Progenitor cell of endocrine pancreas (in vitro differentiated cells): ENCODE results near the gene DGKB. TPM values are rescaled to one million over a fixed set of nuclear protein-coding genes. Genes with fewer than 3 reads are reported as not detected.

Experiments used
- DNase-seq: peaks from one replicate; pipeline ENCODE4 v3.0.0; 2021; ENCODE audit warnings: low spot score; ENCODE audit not compliant: unreplicated experiment
- H3K27ac Mint-ChIP-seq: 2 replicates; pipeline ENCODE4 v1.8.0; 2021; ENCODE audit warnings: mild to moderate bottlenecking, moderate library complexity, mixed read lengths
- H3K27me3 Mint-ChIP-seq: 2 replicates; pipeline ENCODE4 v1.8.0; 2021; ENCODE audit warnings: mixed read lengths
- H3K36me3 Mint-ChIP-seq: 2 replicates; pipeline ENCODE4 v1.8.0; 2022; ENCODE audit warnings: mixed read lengths; ENCODE audit not compliant: insufficient read depth
- H3K4me1 Mint-ChIP-seq: 2 replicates; pipeline ENCODE4 v1.8.0; 2021; ENCODE audit warnings: low read depth, mixed read lengths
- H3K4me3 Mint-ChIP-seq: 2 replicates; pipeline ENCODE4 v1.8.0; 2021; ENCODE audit warnings: low read depth, mild to moderate bottlenecking, moderate library complexity, mixed read lengths
- H3K9me3 Mint-ChIP-seq: 2 replicates; pipeline ENCODE4 v1.8.0; 2021; ENCODE audit warnings: low read depth, mixed read lengths
- CTCF ChIP-seq: fragments of 200-600 bp; sonication (generic); IDR thresholded peaks from one replicate; pipeline ENCODE4 v1.5.0; 2021; ENCODE audit warnings: antibody characterized with exemption, mild to moderate bottlenecking; ENCODE audit not compliant: unreplicated experiment
- total RNA-seq: library from RNA; stranded (reverse); gene quantifications from 2 replicates; pipeline ENCODE4 v1.2.1, GENCODE V29; 2021

The DGKB gene
- total RNA-seq, 1 donor from 2014 or later, result 0.74 TPM

DNA sequence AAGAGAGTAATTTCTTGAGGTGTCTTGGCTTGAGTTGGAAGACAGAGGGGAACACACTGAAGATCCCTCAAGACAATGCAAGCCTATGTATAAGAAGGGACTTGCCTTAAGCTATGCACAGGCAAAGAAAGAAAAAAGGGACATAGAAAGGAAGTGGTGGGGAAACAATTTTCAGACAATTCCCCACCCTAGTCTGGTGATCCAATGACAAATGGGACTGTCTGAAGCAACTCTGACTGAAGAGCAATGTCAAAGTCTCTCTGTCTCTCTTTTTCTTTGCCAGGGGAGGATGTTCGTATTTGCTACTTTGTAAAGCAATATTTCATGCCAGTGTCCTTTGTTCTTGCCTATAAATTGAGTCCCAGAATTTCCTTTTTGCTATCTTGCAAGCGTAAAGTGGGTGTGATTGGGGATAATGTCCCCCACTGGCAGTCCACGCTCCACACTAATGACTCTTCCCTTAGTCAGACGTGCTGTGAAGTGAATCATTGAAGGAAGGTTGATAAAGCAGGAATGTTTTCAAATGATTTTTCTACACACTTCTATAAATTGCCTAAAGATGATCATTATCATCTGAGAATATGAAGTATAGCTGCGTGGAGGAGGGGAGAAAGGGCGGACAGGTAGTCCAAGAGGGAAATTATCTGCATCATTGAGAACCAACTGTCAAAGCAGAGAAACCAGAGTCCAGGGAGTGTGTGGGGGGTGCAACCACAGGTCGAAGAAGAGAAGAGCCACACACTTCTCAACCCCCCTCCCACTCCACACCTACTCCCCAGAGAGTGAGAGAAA is 669.3 kb downstream of the DGKB start:
- TF ChIP-seq CTCF, result no peak
- no peak overlapping the region for H3K4me3 Mint-ChIP-seq
- no peaks in the 10 kb centered on the region for H3K36me3 Mint-ChIP-seq
- H3K27me3 Mint-ChIP-seq, result no peaks in the 10 kb centered on the region
- H3K27ac Mint-ChIP-seq, result no peak overlapping the region
- DNase-seq, result no peak
- H3K4me1 Mint-ChIP-seq, result peaks cover 32% of the 10 kb centered on the region
- H3K9me3 Mint-ChIP-seq, result no peaks in the 10 kb centered on the region

DNA sequence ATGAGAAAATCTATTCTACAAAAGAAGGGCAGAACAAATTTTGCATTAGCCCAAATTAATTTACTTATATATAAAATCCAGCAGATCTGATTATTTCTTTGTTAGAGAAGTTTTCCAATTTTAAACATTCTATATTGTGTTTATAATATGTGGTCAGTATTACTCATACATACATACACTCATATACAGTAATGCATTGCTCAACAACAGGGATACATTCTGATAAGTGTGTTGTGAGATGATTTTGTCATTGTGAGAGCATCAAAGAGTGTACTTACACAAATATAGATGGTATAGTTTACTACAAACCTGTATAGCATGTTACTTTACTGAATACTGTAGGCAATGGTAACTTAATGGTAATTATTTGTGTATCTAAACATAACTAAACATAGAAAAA is 673.5 kb downstream of the DGKB start:
- H3K27me3 Mint-ChIP-seq, result no peaks in the 10 kb centered on the region

DNA sequence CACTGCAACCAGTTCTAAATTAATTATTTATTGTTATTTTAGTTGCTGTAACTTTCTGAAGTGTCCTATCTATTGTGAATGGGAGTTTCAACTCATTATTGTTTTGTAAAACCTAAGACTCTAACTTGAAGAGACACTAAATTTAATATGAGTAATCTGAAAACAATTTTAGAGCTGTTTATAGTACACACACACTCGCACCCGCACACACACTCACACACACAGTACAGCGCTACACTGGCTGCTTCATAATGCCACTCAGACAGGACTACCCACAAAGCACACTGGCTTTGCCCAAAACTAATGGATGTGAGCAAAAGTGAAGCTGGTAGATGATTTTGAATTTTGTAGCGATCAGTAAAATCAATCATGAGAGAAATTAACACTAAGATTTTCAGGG is 674.2 kb downstream of the DGKB start:
- Mint-ChIP-seq H3K27ac (no peak overlapping the region), H3K4me3 (no peak overlapping the region), H3K4me1 (peaks cover 12% of the 10 kb centered on the region), H3K27me3 (no peaks in the 10 kb centered on the region), H3K9me3 (no peaks in the 10 kb centered on the region), H3K36me3 (no peaks in the 10 kb centered on the region)
- no peak for DNase-seq
- TF ChIP-seq CTCF, result no peak

More for the DNA sequence above, 673.5 kb downstream of the DGKB start:
- Mint-ChIP-seq H3K36me3 (no peaks in the 10 kb centered on the region), H3K4me1 (peaks cover 18% of the 10 kb centered on the region), H3K9me3 (no peaks in the 10 kb centered on the region), H3K27ac (no peak overlapping the region), H3K4me3 (no peak overlapping the region)
- no peak for DNase-seq
- TF ChIP-seq CTCF, result no peak

DNA sequence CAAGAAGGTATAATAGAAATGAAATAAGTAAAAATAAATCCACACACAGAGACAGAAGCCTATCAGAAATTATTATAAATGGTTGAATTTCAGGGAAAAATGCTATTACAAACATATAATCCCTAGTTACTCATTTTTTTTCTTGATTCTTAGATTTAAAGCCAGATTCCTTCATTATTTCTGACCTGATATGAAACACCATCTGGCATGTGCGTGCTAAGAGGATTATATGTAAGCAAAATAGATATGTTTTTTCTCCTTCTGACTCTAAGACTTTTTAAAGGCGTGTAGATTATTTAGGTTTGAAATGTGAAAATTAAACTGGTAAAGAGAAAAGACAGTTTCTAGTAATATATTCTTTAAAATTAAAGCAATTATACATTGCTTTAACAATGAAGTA is 676.4 kb downstream of the DGKB start:
- no peak for DNase-seq
- Mint-ChIP-seq H3K4me1 (peaks cover 9% of the 10 kb centered on the region), H3K27me3 (no peaks in the 10 kb centered on the region), H3K36me3 (no peaks in the 10 kb centered on the region), H3K4me3 (no peak overlapping the region), H3K27ac (no peak overlapping the region), H3K9me3 (no peaks in the 10 kb centered on the region)
- no peak for TF ChIP-seq CTCF

GRCh38 chr7:14219125-14219524 is 683.4 kb downstream of the DGKB start:
- H3K27ac Mint-ChIP-seq, result no peak overlapping the region
- no peak overlapping the region for H3K4me3 Mint-ChIP-seq
- H3K4me1 Mint-ChIP-seq, result no peaks in the 10 kb centered on the region
- H3K27me3 Mint-ChIP-seq, result no peaks in the 10 kb centered on the region
- no peak for TF ChIP-seq CTCF
- DNase-seq, result no peak
- H3K36me3 Mint-ChIP-seq, result no peaks in the 10 kb centered on the region
- no peaks in the 10 kb centered on the region for H3K9me3 Mint-ChIP-seq
